SK-N-SH (cell line): ENCODE data around the gene TBC1D13. TPM values are rescaled to one million over a fixed set of nuclear protein-coding genes. Genes with fewer than 3 reads are reported as not detected.

Experiments used
- CTCF ChIA-PET: fragments of 300-600, 350-600 bp; formaldehyde crosslinking; extraction: SDS; loops from one replicate; lab custom pipeline; 2021; lab: Yijun Ruan, JAX
- POLR2A ChIA-PET: fragments of 350-600 bp; sonication (Branson Sonifier 250); formaldehyde crosslinking; extraction: SDS; loops from one replicate; lab custom pipeline; 2020; ENCODE audit warnings: antibody characterized with exemption, inconsistent platforms; lab: Yijun Ruan, JAX
- DNase-seq: peaks from one replicate; pipeline ENCODE4 v3.0.0; 2012
- H2AFZ ChIP-seq: fragments of 200-600 bp; sonication (generic); 2 replicates; pipeline ENCODE4 v1.8.1; 2016; ENCODE audit warnings: antibody characterized with exemption, mild to moderate bottlenecking, low read depth
- H3F3A ChIP-seq: fragments of 200-600 bp; sonication (generic); replicated peaks from 2 replicates; pipeline ENCODE3; 2016; ENCODE audit warnings: antibody characterized with exemption, mild to moderate bottlenecking; ENCODE audit not compliant: insufficient read depth
- H3K27ac ChIP-seq, 2 experiments: fragments of 200-500 bp in 1 of 2; fragments of 200-600 bp in 1 of 2; sonication (Bioruptor generic) in 1 of 2; sonication (generic), shearing (Covaris generic) in 1 of 2; 2 replicates each; pipeline versions ENCODE4 v1.5.1 to v1.6.1; 2014 to 2016; ENCODE audit warnings: low read depth in 2 of 2, inconsistent platforms in 1 of 2, low read length in 1 of 2, mild to moderate bottlenecking in 1 of 2, mixed read lengths in 1 of 2
- H3K27me3 ChIP-seq: fragments of 200-600 bp; sonication (generic), shearing (Covaris generic); 2 replicates; pipeline ENCODE4 v1.6.1; 2016; ENCODE audit warnings: mixed run types; ENCODE audit not compliant: insufficient read depth
- H3K36me3 ChIP-seq, 2 experiments: fragments of 200-500 bp in 1 of 2; fragments of 200-600 bp in 1 of 2; sonication (Bioruptor generic) in 1 of 2; sonication (generic) in 1 of 2; replicated peaks in 1 of 2; 2 replicates each; pipeline versions ENCODE3 to v1.5.1; 2014 to 2016; ENCODE audit warnings: low read length in 1 of 2, mild to moderate bottlenecking in 1 of 2; ENCODE audit not compliant: insufficient read depth in 2 of 2, control insufficient read depth in 1 of 2
- H3K4me1 ChIP-seq, 2 experiments: fragments of 200-500 bp in 1 of 2; fragments of 200-600 bp in 1 of 2; sonication (Bioruptor generic) in 1 of 2; sonication (generic), shearing (Covaris generic) in 1 of 2; 2 replicates each; pipeline versions ENCODE4 v1.5.1 to v1.6.1; 2014 to 2016; ENCODE audit warnings: low read depth in 1 of 2, low read length in 1 of 2, mixed run types in 1 of 2; ENCODE audit not compliant: insufficient read depth in 2 of 2, control insufficient read depth in 1 of 2
- H3K4me2 ChIP-seq: fragments of 200-600 bp; sonication (generic), shearing (Covaris generic); 2 replicates; pipeline ENCODE4 v1.6.1; 2017; ENCODE audit warnings: mixed run types
- H3K4me3 ChIP-seq, 2 experiments: fragments of 200-500 bp in 1 of 2; fragments of 200-600 bp in 1 of 2; sonication (Bioruptor generic) in 1 of 2; sonication (generic), shearing (Covaris generic) in 1 of 2; 2 replicates each; pipeline versions ENCODE4 v1.5.1 to v1.8.1; 2014 to 2016; ENCODE audit warnings: low read depth in 2 of 2, inconsistent platforms in 1 of 2, low read length in 1 of 2, mild to moderate bottlenecking in 1 of 2, mixed read lengths in 1 of 2, moderate library complexity in 1 of 2
- H3K79me2 ChIP-seq: fragments of 200-600 bp; sonication (generic); 2 replicates; pipeline ENCODE4 v1.8.1; 2017; ENCODE audit warnings: mild to moderate bottlenecking; ENCODE audit not compliant: insufficient read depth
- H3K9ac ChIP-seq: fragments of 200-600 bp; sonication (generic); 2 replicates; pipeline ENCODE4 v1.6.1; 2017; ENCODE audit warnings: mixed run types
- H3K9me2 ChIP-seq: fragments of 200-600 bp; sonication (generic); 2 replicates; pipeline ENCODE4 v1.6.1; 2017; ENCODE audit warnings: mixed run types
- H3K9me3 ChIP-seq: fragments of 200-600 bp; sonication (generic); 2 replicates; pipeline ENCODE4 v1.6.1; 2017; ENCODE audit warnings: mixed run types, mild to moderate bottlenecking, moderate library complexity
- H4K20me1 ChIP-seq: fragments of 200-600 bp; sonication (generic); 2 replicates; pipeline ENCODE4 v1.6.1; 2017; ENCODE audit warnings: mild to moderate bottlenecking, mixed run types; ENCODE audit not compliant: insufficient read depth
- CHD2 ChIP-seq: fragments of 150-350 bp; IDR thresholded peaks from 2 replicates; pipeline ENCODE4 v1.6.1; 2018; ENCODE audit warnings: low read length; ENCODE audit not compliant: partially characterized antibody
- ELF1 ChIP-seq: IDR thresholded peaks from 2 replicates; pipeline ENCODE4 v1.4.0; 2012
- EP300 ChIP-seq, 2 experiments: IDR thresholded peaks; 2 replicates each; pipeline versions ENCODE4 v1.4.0 to v1.6.1; 2012; ENCODE audit warnings: borderline replicate concordance in 1 of 2, low read depth in 1 of 2, low read length in 1 of 2
- RCOR1 ChIP-seq: fragments of 150-350 bp; IDR thresholded peaks from 2 replicates; pipeline ENCODE4 v1.6.1; 2017; ENCODE audit warnings: antibody characterized with exemption, low read length
- RXRA ChIP-seq: IDR thresholded peaks from 2 replicates; pipeline ENCODE4 v1.4.0; 2012; ENCODE audit warnings: low read depth, mild to moderate bottlenecking, borderline replicate concordance
- TEAD4 ChIP-seq: IDR thresholded peaks from 2 replicates; pipeline ENCODE4 v1.4.0; 2012; ENCODE audit warnings: mild to moderate bottlenecking, borderline replicate concordance; ENCODE audit not compliant: insufficient read depth
- YY1 ChIP-seq: IDR thresholded peaks from 2 replicates; pipeline ENCODE4 v1.4.0; 2012; ENCODE audit warnings: low read depth, mild to moderate bottlenecking
- WGBS: methylation state at CpG from one replicate; pipeline ENCODE4 v1.1.6; 2017; ENCODE audit warnings: low lambda C conversion rate; 5-methylcytosine and 5-hydroxymethylcytosine counted together
- polyA plus RNA-seq, 3 experiments: library from polyadenylated mRNA; depleted of rRNA; stranded (reverse); fragments of >200 nt; gene quantifications; 2 replicates each; pipeline ENCODE4 v1.2.3, GENCODE V29; 2012
- TF ChIP-seq, protein P1 (sequence below): IDR thresholded peaks from 2 replicates; pipeline ENCODE4 v1.4.0; 2012; ENCODE audit warnings: low read depth
- TF ChIP-seq, protein P2 (sequence below): IDR thresholded peaks from 2 replicates; pipeline ENCODE4 v1.4.0; 2012; ENCODE audit warnings: low read depth, borderline replicate concordance
- TF ChIP-seq, protein P3 (sequence below): IDR thresholded peaks from 2 replicates; pipeline ENCODE4 v1.6.1; 2012; ENCODE audit warnings: mild to moderate bottlenecking, low read depth, low read length, moderate library complexity

TBC1D13 gene
- polyA plus RNA-seq, 1 of the 3 experiments (the other 2 are of a cell fraction) = 19.1 TPM

DNA sequence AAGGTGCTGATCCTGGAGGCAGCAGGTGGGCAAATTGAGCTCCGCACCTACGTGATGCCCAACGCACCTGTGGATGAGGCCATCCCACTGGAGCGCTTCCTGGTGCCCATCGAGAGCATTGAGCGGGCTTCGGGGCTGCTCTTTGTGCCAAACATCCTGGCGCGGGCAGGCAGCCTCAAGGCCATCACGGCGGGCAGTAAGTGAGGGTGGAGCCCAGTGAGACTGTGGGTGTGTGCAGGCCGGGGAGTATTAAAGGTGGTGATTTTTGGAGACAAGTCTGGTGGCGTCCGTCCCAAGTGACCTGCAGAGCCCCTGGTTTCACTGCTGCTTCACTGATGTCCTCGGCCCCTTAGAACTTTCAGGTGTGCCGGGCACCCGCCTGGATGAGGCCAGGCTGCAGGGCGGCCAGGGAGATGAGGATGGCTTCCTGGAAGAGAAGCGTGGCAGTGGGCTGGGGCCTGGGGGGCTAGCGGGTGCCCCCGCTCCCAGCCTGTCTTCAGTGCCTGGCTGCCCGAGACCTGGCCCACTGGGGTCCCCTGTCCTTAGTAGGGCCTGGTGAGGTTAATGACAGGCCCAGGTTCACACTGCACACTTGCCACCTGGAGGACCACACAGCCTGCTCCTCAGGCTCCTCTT lies 35.5 kb downstream of the TBC1D13 start (continued):
- TF ChIP-seq, protein P1, sequence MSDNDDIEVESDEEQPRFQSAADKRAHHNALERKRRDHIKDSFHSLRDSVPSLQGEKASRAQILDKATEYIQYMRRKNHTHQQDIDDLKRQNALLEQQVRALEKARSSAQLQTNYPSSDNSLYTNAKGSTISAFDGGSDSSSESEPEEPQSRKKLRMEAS = no peak
- TF ChIP-seq TEAD4 = no peak
- no peak for TF ChIP-seq CHD2
- no peak for TF ChIP-seq RXRA

DNA sequence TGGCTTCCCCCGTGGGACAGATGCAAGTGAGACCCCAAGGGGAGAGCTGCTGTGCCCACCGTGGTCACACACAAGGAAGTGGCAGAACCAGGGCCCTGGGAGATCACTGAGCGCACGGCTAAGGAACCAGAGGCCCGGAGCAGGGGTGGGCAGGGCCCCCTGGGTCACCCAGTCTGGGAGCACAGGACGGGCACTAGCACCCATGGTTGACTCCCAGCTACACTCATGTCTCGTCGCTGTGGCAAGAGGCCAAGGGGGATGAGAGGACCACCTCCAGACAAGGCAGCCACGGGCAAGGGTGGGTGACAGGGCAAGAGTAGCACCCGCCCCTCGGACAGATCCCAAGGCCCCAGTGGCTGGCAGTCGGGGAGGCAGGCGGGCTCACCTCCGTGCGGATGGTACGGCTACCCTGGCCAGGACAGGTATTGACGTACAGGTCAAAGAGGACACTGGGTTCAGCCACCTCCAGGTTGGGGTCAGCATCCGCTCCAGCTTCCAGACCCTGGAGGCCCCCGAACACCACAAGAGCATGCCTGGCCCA lies 36.4 kb downstream of the TBC1D13 start:
- Histone ChIP-seq H3K4me3 (no peak overlapping the region), H3K36me3 (peaks cover 26 to 54% of the 10 kb centered on the region in 2 experiments), H4K20me1 (peaks cover 6% of the 10 kb centered on the region; the same call in 1 of the 2 replicates), H3K9me3 (no peaks in the 10 kb centered on the region), H3K27ac (no peak overlapping the region), H3K4me2 (no peak overlapping the region), H3K9ac (no peak overlapping the region)
- CTCF ChIA-PET = no interaction called here
- TF ChIP-seq RCOR1 (no peak), EP300 (IDR thresholded peaks at IDR 0.05; ENCODE audit: borderline replicate concordance in 1 of 2, low read depth in 1 of 2, low read length in 1 of 2) (no peak), ELF1 (no peak), CHD2 (no peak), YY1 (no peak)
- TF ChIP-seq, protein P2, sequence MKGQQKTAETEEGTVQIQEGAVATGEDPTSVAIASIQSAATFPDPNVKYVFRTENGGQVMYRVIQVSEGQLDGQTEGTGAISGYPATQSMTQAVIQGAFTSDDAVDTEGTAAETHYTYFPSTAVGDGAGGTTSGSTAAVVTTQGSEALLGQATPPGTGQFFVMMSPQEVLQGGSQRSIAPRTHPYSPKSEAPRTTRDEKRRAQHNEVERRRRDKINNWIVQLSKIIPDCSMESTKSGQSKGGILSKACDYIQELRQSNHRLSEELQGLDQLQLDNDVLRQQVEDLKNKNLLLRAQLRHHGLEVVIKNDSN = no peak
- TF ChIP-seq, protein P3, sequence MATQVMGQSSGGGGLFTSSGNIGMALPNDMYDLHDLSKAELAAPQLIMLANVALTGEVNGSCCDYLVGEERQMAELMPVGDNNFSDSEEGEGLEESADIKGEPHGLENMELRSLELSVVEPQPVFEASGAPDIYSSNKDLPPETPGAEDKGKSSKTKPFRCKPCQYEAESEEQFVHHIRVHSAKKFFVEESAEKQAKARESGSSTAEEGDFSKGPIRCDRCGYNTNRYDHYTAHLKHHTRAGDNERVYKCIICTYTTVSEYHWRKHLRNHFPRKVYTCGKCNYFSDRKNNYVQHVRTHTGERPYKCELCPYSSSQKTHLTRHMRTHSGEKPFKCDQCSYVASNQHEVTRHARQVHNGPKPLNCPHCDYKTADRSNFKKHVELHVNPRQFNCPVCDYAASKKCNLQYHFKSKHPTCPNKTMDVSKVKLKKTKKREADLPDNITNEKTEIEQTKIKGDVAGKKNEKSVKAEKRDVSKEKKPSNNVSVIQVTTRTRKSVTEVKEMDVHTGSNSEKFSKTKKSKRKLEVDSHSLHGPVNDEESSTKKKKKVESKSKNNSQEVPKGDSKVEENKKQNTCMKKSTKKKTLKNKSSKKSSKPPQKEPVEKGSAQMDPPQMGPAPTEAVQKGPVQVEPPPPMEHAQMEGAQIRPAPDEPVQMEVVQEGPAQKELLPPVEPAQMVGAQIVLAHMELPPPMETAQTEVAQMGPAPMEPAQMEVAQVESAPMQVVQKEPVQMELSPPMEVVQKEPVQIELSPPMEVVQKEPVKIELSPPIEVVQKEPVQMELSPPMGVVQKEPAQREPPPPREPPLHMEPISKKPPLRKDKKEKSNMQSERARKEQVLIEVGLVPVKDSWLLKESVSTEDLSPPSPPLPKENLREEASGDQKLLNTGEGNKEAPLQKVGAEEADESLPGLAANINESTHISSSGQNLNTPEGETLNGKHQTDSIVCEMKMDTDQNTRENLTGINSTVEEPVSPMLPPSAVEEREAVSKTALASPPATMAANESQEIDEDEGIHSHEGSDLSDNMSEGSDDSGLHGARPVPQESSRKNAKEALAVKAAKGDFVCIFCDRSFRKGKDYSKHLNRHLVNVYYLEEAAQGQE = no peak
- TF ChIP-seq, all 33 proteins: peak for 0
- no peaks in the 10 kb centered on the region for H3K27me3 ChIP-seq
- H2AFZ ChIP-seq = no peak overlapping the region
- H3K4me1 ChIP-seq = peaks cover 0 to 17% of the 10 kb centered on the region in 2 experiments; a peak in 1 of 4 replicates
- WGBS = 100% methylated on average over 1 of the region's 19 CpGs
- H3K79me2 ChIP-seq = peaks cover 21% of the 10 kb centered on the region; the same call in 1 of the 2 replicates
- no peak for DNase-seq
- POLR2A ChIA-PET = no interaction called here
- no peaks in the 10 kb centered on the region for H3K9me2 ChIP-seq
- H3F3A ChIP-seq = peaks cover 19% of the 10 kb centered on the region
